Measurements from ENCODE around the gene LDAH. TPM values are rescaled to one million over a fixed set of nuclear protein-coding genes. Genes with fewer than 3 reads are reported as not detected.

Gene LDAH
- total RNA-seq, 1 experiment from 2014 or later: 15.2 TPM

DNA sequence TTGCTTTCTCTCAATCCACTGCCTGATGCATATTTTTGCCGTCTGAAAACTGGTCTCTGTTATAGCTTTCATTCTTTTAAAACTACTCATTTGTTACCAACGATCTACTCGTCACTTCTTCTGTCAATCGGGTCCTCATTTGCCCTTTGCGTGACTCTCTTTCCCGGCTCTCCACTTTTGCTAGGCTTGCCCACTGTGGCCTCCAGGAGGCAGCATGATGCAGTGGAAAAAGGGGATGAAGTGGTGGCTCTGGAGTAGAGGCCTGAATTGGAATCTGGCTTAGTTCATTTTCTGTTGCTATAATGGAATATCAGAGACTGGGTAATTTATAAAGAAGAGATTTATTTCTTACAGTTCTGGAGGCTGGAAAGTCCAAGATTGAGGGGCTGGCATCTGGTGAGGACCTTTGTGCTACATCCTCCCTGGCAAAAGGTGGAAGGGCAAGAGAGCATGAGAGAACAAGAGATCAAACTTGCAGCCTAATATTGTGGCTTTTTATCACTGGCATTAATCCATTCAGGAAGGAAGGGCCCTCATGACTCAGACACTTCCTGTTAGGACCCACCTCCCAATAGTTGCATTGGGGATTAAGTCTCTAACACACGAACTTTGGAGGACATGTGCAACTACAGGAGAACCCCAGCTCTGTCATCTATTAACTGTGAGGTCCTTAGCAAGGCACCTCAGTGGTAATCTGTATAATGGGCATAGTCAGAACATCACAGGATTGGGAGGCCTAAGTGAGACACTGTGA is 140.6 kb downstream of the LDAH start:
- no peaks in the 10 kb centered on the region for H3K9me3 Mint-ChIP-seq
- Histone ChIP-seq H3K4me1 (ENCODE audit: insufficient read depth, low read length) (no peaks in the 10 kb centered on the region), H3K79me1 (ENCODE audit: insufficient read depth, low read depth, low read length, poor library complexity, severe bottlenecking) (no peaks in the 10 kb centered on the region), H2BK15ac (ENCODE audit: low read depth, low read length) (no peak overlapping the region), H2AFZ (ENCODE audit: low read length) (no peak overlapping the region), H4K5ac (ENCODE audit: insufficient read length, low read depth, low read length) (no peak overlapping the region), H3K27ac (ENCODE audit: insufficient read length, low read depth, low read length) (no peak overlapping the region), H4K91ac (ENCODE audit: insufficient read length, low read depth, low read length) (no peak overlapping the region), H2AK5ac (ENCODE audit: insufficient read length, low read length) (no peak overlapping the region), H3K14ac (ENCODE audit: insufficient read depth, low read length) (no peak overlapping the region), H3T11ph (ENCODE audit: low read length) (no peak overlapping the region), H3K23ac (ENCODE audit: insufficient read length, low read depth, low read length) (no peak overlapping the region), H3K79me2 (ENCODE audit: insufficient read depth, low read length) (no peaks in the 10 kb centered on the region), H3K4ac (ENCODE audit: low read depth, low read length) (no peak overlapping the region), H3K18ac (ENCODE audit: insufficient read length, low read depth, low read length) (no peak overlapping the region), H2BK12ac (ENCODE audit: insufficient read length, low read depth, low read length) (no peak overlapping the region), H3K23me2 (ENCODE audit: insufficient read length, low read depth, low read length, poor library complexity, severe bottlenecking) (no peaks in the 10 kb centered on the region), H2BK120ac (ENCODE audit: low read depth, low read length, poor library complexity, severe bottlenecking) (no peak overlapping the region), H3K27me3 (ENCODE audit: insufficient read depth, low read length) (no peaks in the 10 kb centered on the region), H3K9me3 (ENCODE audit: control insufficient read depth, low read depth, low read length) (no peaks in the 10 kb centered on the region), H4K8ac (replicated peaks; ENCODE audit: insufficient read length, low read depth, low read length) (no peak overlapping the region), H4K20me1 (ENCODE audit: control insufficient read depth, insufficient read depth, insufficient read length) (no peaks in the 10 kb centered on the region), H2BK20ac (ENCODE audit: low read depth, low read length, poor library complexity, severe bottlenecking) (no peak overlapping the region), H2BK5ac (ENCODE audit: insufficient read length, low read length) (no peak overlapping the region), H3K9ac (ENCODE audit: extremely low read depth, insufficient read length, low read length) (no peak overlapping the region), H3K4me2 (ENCODE audit: insufficient read depth, insufficient read length, low read length) (no peak overlapping the region), H3K56ac (ENCODE audit: insufficient read length, low read depth, low read length) (no peak overlapping the region)
- peak; percentile 49 for DNase-seq
- H3K4me3 Mint-ChIP-seq: no peak overlapping the region
- no peak overlapping the region for H3K27ac Mint-ChIP-seq
- no CpG with 5 or more reads among the region's 7 CpGs for WGBS (ENCODE audit: extremely low coverage, insufficient read length, low lambda C conversion rate)
- H3K27me3 Mint-ChIP-seq (ENCODE audit: low read depth): peaks cover 2% of the 10 kb centered on the region
- peaks cover 2% of the 10 kb centered on the region in 2 experiments; a peak in 2 of 4 replicates for H3K4me1 Mint-ChIP-seq
- TF ChIP-seq, protein P1, sequence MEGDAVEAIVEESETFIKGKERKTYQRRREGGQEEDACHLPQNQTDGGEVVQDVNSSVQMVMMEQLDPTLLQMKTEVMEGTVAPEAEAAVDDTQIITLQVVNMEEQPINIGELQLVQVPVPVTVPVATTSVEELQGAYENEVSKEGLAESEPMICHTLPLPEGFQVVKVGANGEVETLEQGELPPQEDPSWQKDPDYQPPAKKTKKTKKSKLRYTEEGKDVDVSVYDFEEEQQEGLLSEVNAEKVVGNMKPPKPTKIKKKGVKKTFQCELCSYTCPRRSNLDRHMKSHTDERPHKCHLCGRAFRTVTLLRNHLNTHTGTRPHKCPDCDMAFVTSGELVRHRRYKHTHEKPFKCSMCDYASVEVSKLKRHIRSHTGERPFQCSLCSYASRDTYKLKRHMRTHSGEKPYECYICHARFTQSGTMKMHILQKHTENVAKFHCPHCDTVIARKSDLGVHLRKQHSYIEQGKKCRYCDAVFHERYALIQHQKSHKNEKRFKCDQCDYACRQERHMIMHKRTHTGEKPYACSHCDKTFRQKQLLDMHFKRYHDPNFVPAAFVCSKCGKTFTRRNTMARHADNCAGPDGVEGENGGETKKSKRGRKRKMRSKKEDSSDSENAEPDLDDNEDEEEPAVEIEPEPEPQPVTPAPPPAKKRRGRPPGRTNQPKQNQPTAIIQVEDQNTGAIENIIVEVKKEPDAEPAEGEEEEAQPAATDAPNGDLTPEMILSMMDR (conservative IDR thresholded peaks at IDR 0.05): peak; percentile 81
- H3K36me3 Mint-ChIP-seq (ENCODE audit: insufficient read depth in 1 of 3, low read depth in 3 of 3): peaks cover 2 to 8% (median 6%) of the 10 kb centered on the region in 3 experiments; a peak in 5 of 7 replicates
